22Rv1 (cell line): ENCODE data around the gene ST6GAL2.

ENCODE experiments used
- ZFX ChIP-seq: fragments of 450-650 bp; IDR thresholded peaks from 2 replicates; pipeline ENCODE4 v1.6.1; 2017; ENCODE audit warnings: antibody characterized with exemption, borderline replicate concordance
- TF ChIP-seq, protein P1 (sequence below): fragments of 450-650 bp; IDR thresholded peaks from 2 replicates; pipeline ENCODE4 v1.5.1; 2017; ENCODE audit warnings: mild to moderate bottlenecking

DNA sequence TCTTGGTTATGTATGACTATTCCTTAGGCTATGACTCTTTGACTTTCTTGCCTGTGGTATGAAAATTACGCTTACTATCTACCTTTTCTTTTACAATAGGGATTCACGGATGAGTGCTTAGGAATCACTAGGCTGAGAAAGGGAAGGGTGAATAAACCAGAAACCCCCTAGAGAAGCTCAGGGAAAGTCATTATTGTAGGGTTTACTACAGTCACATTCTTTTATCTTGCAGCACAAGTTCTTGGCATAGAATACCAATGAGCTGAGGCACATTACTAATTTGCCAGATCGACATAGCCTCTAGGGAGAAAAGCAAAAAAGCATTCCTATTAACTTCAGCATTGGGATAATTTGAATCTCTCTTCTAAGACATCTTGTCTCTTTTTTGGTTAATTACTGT lies 103.3 kb downstream of the ST6GAL2 start:
- TF ChIP-seq, protein P1, sequence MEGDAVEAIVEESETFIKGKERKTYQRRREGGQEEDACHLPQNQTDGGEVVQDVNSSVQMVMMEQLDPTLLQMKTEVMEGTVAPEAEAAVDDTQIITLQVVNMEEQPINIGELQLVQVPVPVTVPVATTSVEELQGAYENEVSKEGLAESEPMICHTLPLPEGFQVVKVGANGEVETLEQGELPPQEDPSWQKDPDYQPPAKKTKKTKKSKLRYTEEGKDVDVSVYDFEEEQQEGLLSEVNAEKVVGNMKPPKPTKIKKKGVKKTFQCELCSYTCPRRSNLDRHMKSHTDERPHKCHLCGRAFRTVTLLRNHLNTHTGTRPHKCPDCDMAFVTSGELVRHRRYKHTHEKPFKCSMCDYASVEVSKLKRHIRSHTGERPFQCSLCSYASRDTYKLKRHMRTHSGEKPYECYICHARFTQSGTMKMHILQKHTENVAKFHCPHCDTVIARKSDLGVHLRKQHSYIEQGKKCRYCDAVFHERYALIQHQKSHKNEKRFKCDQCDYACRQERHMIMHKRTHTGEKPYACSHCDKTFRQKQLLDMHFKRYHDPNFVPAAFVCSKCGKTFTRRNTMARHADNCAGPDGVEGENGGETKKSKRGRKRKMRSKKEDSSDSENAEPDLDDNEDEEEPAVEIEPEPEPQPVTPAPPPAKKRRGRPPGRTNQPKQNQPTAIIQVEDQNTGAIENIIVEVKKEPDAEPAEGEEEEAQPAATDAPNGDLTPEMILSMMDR, result no peak
- TF ChIP-seq ZFX, result no peak
